Fibroblast of skin of left quadriceps (primary cell): ENCODE results near the gene TMPRSS9.

Experiments used
- DNase-seq, 2 experiments: peaks; one replicate each; pipeline ENCODE4 v3.0.0-alpha.2; 2013; ENCODE audit warnings: low read depth in 2 of 2

The TMPRSS9 gene

GRCh38 chr19:2329501-2329916, 30.6 kb upstream of the TMPRSS9 start:
- no peak for DNase-seq

GRCh38 chr19:2330255-2330631, 29.8 kb upstream of the TMPRSS9 start:
- DNase-seq: no peak

GRCh38 chr19:2330632-2331284, 29.3 kb upstream of the TMPRSS9 start:
- DNase-seq: no peak

- no peak for DNase-seq
Observed at GRCh38 chr19:2331601-2332246, 28.3 kb upstream of the TMPRSS9 start.

- DNase-seq: no peak
Observed at GRCh38 chr19:2332341-2333026, 27.6 kb upstream of the TMPRSS9 start.

- DNase-seq: no peak
Observed at GRCh38 chr19:2333027-2333806, 26.8 kb upstream of the TMPRSS9 start.

GRCh38 chr19:2333807-2334211, 26.3 kb upstream of the TMPRSS9 start:
- no peak for DNase-seq

- no peak for DNase-seq
Observed at GRCh38 chr19:2334426-2334825, 25.6 kb upstream of the TMPRSS9 start.

GRCh38 chr19:2334986-2335846, 24.8 kb upstream of the TMPRSS9 start:
- no peak for DNase-seq

GRCh38 chr19:2335848-2336247, 24.2 kb upstream of the TMPRSS9 start:
- DNase-seq: no peak

GRCh38 chr19:2336528-2337328, 23.3 kb upstream of the TMPRSS9 start:
- DNase-seq: no peak

GRCh38 chr19:2337329-2337707, 22.7 kb upstream of the TMPRSS9 start:
- peak; percentile 13 to 15 for DNase-seq

GRCh38 chr19:2338055-2338615, 21.9 kb upstream of the TMPRSS9 start:
- DNase-seq: no peak

GRCh38 chr19:2338751-2339643, 21.1 kb upstream of the TMPRSS9 start:
- DNase-seq: no peak

GRCh38 chr19:2339644-2340310, 20.3 kb upstream of the TMPRSS9 start:
- no peak for DNase-seq

GRCh38 chr19:2340496-2341243, 19.4 kb upstream of the TMPRSS9 start:
- DNase-seq: no peak

- no peak for DNase-seq
Observed at GRCh38 chr19:2341244-2341751, 18.8 kb upstream of the TMPRSS9 start.

GRCh38 chr19:2341982-2342381, 18.1 kb upstream of the TMPRSS9 start:
- no peak for DNase-seq
